ENCODE measurements around the gene CASQ1. TPM values are rescaled to one million over a fixed set of nuclear protein-coding genes. Genes with fewer than 3 reads are reported as not detected.
A peak's percentile ranks its signal among the peaks of the same experiment; 100 is the strongest.

CASQ1 gene
- total RNA-seq, 1 experiment from 2014 or later: 0.46 TPM

DNA sequence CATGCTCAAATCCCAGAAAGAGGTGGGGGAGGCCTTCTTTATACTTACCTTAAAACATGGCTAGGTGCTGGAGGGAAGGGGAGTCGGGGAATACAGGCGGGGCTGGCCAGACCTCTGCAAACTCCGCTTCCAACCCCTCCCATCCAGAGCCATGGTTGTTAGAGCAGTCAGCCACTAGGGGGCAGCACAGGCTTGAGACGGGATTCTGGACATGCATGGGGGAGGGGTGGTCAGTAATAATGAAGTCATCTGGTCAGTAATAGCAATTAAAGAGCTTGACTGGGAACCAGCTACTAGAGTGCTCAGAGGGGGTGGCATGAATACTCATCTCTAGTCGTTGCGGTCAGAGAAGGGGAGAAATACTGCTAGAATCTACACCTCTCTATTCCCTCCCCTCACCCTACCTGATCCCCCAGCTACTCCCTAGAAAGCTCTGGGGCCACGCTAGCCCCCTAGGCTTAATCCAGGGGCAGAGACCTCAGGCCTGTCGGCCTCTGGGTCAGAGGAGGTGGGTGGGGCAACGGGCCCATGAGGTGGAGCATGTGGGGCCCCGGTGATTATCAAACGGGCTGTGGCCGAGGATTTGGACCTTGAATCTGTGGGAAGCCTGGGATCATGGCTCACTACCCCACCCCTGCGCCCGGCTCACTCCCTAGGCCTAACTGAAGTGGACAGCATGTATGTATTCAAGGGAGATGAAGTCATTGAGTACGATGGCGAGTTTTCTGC is 2.9 kb downstream of the CASQ1 start (continued):
- peak; percentile 95 for TF ChIP-seq ZNF281 (CRISPR knock-in tag; IDR thresholded peaks at IDR 0.05)
- TF ChIP-seq NFE2L1 (CRISPR knock-in tag; IDR thresholded peaks at IDR 0.05): 0 out of 2 replicates have a peak, but pooled peaks have one; percentile 21
- TF ChIP-seq MAX (CRISPR knock-in tag; IDR thresholded peaks at IDR 0.05): 0 out of 2 replicates have a peak, but pooled peaks have one; percentile 19
- TF ChIP-seq MYBL2 (CRISPR knock-in tag; IDR thresholded peaks at IDR 0.05): 0 out of 2 replicates have a peak, but pooled peaks have one; percentile 49
- TF ChIP-seq, protein P1, sequence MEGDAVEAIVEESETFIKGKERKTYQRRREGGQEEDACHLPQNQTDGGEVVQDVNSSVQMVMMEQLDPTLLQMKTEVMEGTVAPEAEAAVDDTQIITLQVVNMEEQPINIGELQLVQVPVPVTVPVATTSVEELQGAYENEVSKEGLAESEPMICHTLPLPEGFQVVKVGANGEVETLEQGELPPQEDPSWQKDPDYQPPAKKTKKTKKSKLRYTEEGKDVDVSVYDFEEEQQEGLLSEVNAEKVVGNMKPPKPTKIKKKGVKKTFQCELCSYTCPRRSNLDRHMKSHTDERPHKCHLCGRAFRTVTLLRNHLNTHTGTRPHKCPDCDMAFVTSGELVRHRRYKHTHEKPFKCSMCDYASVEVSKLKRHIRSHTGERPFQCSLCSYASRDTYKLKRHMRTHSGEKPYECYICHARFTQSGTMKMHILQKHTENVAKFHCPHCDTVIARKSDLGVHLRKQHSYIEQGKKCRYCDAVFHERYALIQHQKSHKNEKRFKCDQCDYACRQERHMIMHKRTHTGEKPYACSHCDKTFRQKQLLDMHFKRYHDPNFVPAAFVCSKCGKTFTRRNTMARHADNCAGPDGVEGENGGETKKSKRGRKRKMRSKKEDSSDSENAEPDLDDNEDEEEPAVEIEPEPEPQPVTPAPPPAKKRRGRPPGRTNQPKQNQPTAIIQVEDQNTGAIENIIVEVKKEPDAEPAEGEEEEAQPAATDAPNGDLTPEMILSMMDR (IDR thresholded peaks at IDR 0.05): peak; percentile 95
- TF ChIP-seq SMAD4 (CRISPR knock-in tag; IDR thresholded peaks at IDR 0.05): no peak

DNA sequence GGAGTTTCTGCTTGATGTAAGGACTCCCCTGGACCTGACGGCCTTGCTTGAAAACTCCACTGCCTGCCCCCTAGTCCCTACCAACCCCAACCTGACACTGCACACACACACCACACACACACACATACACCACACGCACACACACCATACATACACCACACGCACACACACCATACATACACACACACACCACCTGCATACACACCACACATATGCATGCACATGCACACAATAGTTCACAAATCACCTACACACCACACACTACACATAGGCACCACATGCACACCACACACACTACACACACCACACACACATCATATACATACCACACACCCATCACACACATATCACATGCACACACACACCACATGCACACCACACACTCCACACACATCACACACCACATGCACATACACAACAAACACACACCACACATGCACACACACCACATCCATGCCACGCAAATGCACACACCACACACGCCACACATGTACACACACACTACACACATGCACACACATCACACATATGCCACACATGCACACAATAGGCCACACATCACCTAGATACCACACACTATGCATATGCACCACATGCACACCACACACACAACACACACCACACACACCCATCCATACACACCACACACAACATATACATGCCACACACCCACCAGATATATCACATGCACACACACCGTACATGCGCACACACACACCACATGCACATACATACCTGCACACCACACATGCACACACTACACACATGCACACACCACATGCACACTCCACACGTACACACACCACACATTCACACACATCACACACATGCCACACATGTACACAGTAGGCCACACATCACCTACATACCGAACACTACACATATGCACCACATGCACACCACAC is 3.7 kb downstream of the CASQ1 start:
- CTCF ChIA-PET: interaction anchor here (0.5 to 2.4 kb wide), 59 partner anchors 8 to 215 kb away, joined by 3 to 124 read pairs (median 6); partner anchors contain the start of genes ATP1A2, DCAF8, IGSF8 and KCNJ10
- Mint-ChIP-seq H3K27ac (no peak overlapping the region), H3K36me3 (no peaks in the 10 kb centered on the region), H3K4me1 (peaks cover 13% of the 10 kb centered on the region), H3K9me3 (no peaks in the 10 kb centered on the region), H3K4me3 (no peak overlapping the region), H3K27me3 (ENCODE audit: low read depth) (no peaks in the 10 kb centered on the region; the same call in 1 of the 2 replicates)
- TF ChIP-seq SOX15 (CRISPR knock-in tag; IDR thresholded peaks at IDR 0.05): no peak
- TF ChIP-seq SP1 (CRISPR knock-in tag; conservative IDR thresholded peaks at IDR 0.05): no peak
- no peak for TF ChIP-seq FOXJ3 (CRISPR knock-in tag; IDR thresholded peaks at IDR 0.05; ENCODE audit: borderline replicate concordance)
- TF ChIP-seq GABPB1 (CRISPR knock-in tag; IDR thresholded peaks at IDR 0.05): no peak
- TF ChIP-seq NFE2L1 (CRISPR knock-in tag; IDR thresholded peaks at IDR 0.05): peak; percentile 56; the same call in 1 of the 2 replicates
- TF ChIP-seq, protein P2, sequence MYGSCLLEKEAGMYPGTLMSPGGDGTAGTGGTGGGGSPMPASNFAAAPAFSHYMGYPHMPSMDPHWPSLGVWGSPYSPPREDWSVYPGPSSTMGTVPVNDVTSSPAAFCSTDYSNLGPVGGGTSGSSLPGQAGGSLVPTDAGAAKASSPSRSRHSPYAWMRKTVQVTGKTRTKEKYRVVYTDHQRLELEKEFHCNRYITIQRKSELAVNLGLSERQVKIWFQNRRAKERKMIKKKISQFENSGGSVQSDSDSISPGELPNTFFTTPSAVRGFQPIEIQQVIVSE (CRISPR knock-in tag; IDR thresholded peaks at IDR 0.05; ENCODE audit: borderline replicate concordance): no peak
- DNase-seq (ENCODE audit: low spot score) (no peak), ATAC-seq (no peak)
- POLR2A ChIA-PET: interaction anchor here (0.6 to 1.0 kb wide), 3 partner anchors 12 to 31 kb away, joined by 3 to 4 read pairs (median 3); no protein-coding TSS in a partner anchor

DNA sequence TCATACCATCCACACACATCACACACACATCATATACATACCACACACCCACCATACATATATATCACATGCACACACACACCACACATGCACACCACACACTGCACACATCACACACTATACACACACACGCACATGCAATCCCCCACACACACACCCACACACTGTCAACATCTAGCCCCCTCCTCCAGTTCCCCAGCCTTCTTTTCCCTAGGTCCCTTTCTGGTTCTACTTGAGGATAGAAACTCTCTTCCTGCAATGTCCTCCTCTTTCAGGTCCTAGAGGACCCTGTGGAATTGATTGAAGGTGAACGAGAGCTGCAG is 4.3 kb downstream of the CASQ1 start:
- H3K9me3 Mint-ChIP-seq: no peaks in the 10 kb centered on the region
- DNase-seq (ENCODE audit: low spot score) (no peak), ATAC-seq (no peak)
- H3K36me3 Mint-ChIP-seq: no peaks in the 10 kb centered on the region
- H3K27me3 Mint-ChIP-seq (ENCODE audit: low read depth): no peaks in the 10 kb centered on the region; the same call in 1 of the 2 replicates
- H3K27ac Mint-ChIP-seq: no peak overlapping the region
- peaks cover 10% of the 10 kb centered on the region for H3K4me1 Mint-ChIP-seq
- H3K4me3 Mint-ChIP-seq: no peak overlapping the region
- ChIA-PET CTCF (interaction anchor here (1.5 to 2.4 kb wide), 2 partner anchors 24 to 25 kb away, joined by 5 to 13 read pairs; no protein-coding TSS in a partner anchor), POLR2A (no interaction called here)
- TF ChIP-seq ZNF281 (CRISPR knock-in tag; IDR thresholded peaks at IDR 0.05): no peak
- no peak for TF ChIP-seq ETV6 (CRISPR knock-in tag; IDR thresholded peaks at IDR 0.05)
- TF ChIP-seq TCF7 (CRISPR knock-in tag; IDR thresholded peaks at IDR 0.05; ENCODE audit: low read depth): no peak
- TF ChIP-seq ESRRA (CRISPR knock-in tag; IDR thresholded peaks at IDR 0.05; ENCODE audit: borderline replicate concordance): no peak
- TF ChIP-seq, protein P3, sequence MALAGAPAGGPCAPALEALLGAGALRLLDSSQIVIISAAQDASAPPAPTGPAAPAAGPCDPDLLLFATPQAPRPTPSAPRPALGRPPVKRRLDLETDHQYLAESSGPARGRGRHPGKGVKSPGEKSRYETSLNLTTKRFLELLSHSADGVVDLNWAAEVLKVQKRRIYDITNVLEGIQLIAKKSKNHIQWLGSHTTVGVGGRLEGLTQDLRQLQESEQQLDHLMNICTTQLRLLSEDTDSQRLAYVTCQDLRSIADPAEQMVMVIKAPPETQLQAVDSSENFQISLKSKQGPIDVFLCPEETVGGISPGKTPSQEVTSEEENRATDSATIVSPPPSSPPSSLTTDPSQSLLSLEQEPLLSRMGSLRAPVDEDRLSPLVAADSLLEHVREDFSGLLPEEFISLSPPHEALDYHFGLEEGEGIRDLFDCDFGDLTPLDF (CRISPR knock-in tag; IDR thresholded peaks at IDR 0.05): no peak
- TF ChIP-seq, protein P4, sequence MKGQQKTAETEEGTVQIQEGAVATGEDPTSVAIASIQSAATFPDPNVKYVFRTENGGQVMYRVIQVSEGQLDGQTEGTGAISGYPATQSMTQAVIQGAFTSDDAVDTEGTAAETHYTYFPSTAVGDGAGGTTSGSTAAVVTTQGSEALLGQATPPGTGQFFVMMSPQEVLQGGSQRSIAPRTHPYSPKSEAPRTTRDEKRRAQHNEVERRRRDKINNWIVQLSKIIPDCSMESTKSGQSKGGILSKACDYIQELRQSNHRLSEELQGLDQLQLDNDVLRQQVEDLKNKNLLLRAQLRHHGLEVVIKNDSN (CRISPR knock-in tag; IDR thresholded peaks at IDR 0.05): no peak
- TF ChIP-seq MXD4 (CRISPR knock-in tag; IDR thresholded peaks at IDR 0.05; ENCODE audit: borderline replicate concordance): no peak
- TF ChIP-seq PREB (CRISPR knock-in tag; IDR thresholded peaks at IDR 0.05; ENCODE audit: borderline replicate concordance): no peak

Measured in WTC11 (cell line).